ENCODE data around the gene CERS6.
"Not testable (repeated sequence)": the region's sequence is repeated elsewhere in the genome, so short reads cannot be mapped to it uniquely, and the experiment has no call there.

The CERS6 gene

GRCh38 chr2:168468354-168468753, 12.3 kb downstream of the CERS6 start:
- no peak for DNase-seq (ENCODE audit: low read depth)

- no peak for DNase-seq (ENCODE audit: low read depth)
Measured at GRCh38 chr2:168469281-168469988, 13.4 kb downstream of the CERS6 start.

GRCh38 chr2:168470320-168471162, 14.5 kb downstream of the CERS6 start:
- no peak for DNase-seq (ENCODE audit: low read depth)

- no peak for DNase-seq (ENCODE audit: low read depth)
Measured at GRCh38 chr2:168471163-168471475, 15.0 kb downstream of the CERS6 start.

- DNase-seq (ENCODE audit: low read depth), result no peak
Measured at GRCh38 chr2:168475636-168476035, 19.6 kb downstream of the CERS6 start.

GRCh38 chr2:168478206-168478605, 22.1 kb downstream of the CERS6 start:
- DNase-seq (ENCODE audit: low read depth), result no peak

- no peak for DNase-seq (ENCODE audit: low read depth)
Measured at GRCh38 chr2:168480356-168480755, 24.3 kb downstream of the CERS6 start.

- DNase-seq (ENCODE audit: low read depth), result no peak
Measured at GRCh38 chr2:168480825-168481585, 24.9 kb downstream of the CERS6 start.

- no peak for DNase-seq (ENCODE audit: low read depth)
Measured at GRCh38 chr2:168482269-168482668, 26.2 kb downstream of the CERS6 start.

- no peak for DNase-seq (ENCODE audit: low read depth)
Measured at GRCh38 chr2:168482952-168483831, 27.1 kb downstream of the CERS6 start.

- DNase-seq (ENCODE audit: low read depth), result no peak
Measured at GRCh38 chr2:168486477-168486876, 30.4 kb downstream of the CERS6 start.

- DNase-seq (ENCODE audit: low read depth), result no peak
Measured at GRCh38 chr2:168490015-168490874, 34.2 kb downstream of the CERS6 start.

GRCh38 chr2:168490946-168491605, 35.0 kb downstream of the CERS6 start:
- no peak for DNase-seq (ENCODE audit: low read depth)

- DNase-seq (ENCODE audit: low read depth), result not testable (repeated sequence)
Measured at GRCh38 chr2:168491728-168492127, 35.7 kb downstream of the CERS6 start.

GRCh38 chr2:168493219-168493618, 37.1 kb downstream of the CERS6 start:
- DNase-seq (ENCODE audit: low read depth), result not testable (repeated sequence)

- no peak for DNase-seq (ENCODE audit: low read depth)
Measured at GRCh38 chr2:168494190-168494711, 38.2 kb downstream of the CERS6 start.

GRCh38 chr2:168495524-168495923, 39.5 kb downstream of the CERS6 start:
- DNase-seq (ENCODE audit: low read depth), result no peak

- DNase-seq (ENCODE audit: low read depth), result no peak
Measured at GRCh38 chr2:168496906-168497305, 40.8 kb downstream of the CERS6 start.

GRCh38 chr2:168499500-168499899, 43.4 kb downstream of the CERS6 start:
- no peak for DNase-seq (ENCODE audit: low read depth)

GRCh38 chr2:168500516-168500915, 44.4 kb downstream of the CERS6 start:
- no peak for DNase-seq (ENCODE audit: low read depth)

Measured in HS-27A (cell line).